BJ (cell line): ENCODE results near the gene KRT3. TPM values are rescaled to one million over a fixed set of nuclear protein-coding genes. Genes with fewer than 3 reads are reported as not detected.

ENCODE experiments used
- CTCF ChIA-PET: fragments of 350-600 bp; formaldehyde crosslinking; extraction: SDS; loops from one replicate; lab custom pipeline; 2021; ENCODE audit warnings: antibody characterized with exemption, inconsistent platforms; lab: Yijun Ruan, JAX
- POLR2A ChIA-PET: fragments of 300-600 bp; sonication (Branson Sonifier 250); formaldehyde crosslinking; extraction: SDS; loops from one replicate; lab custom pipeline; 2021; ENCODE audit warnings: antibody characterized with exemption; lab: Charles Lee
- DNase-seq: peaks from one replicate; pipeline ENCODE4 v3.0.0-alpha.2; 2011; ENCODE audit warnings: low read depth
- H3K27me3 ChIP-seq: 2 replicates; pipeline ENCODE4 v1.6.0; 2011; ENCODE audit warnings: low read length; ENCODE audit not compliant: control insufficient read depth, insufficient read depth
- H3K36me3 ChIP-seq: 2 replicates; pipeline ENCODE4 v1.5.1; 2011; ENCODE audit warnings: low read length; ENCODE audit not compliant: control insufficient read depth, insufficient read depth
- H3K4me3 ChIP-seq: 2 replicates; pipeline ENCODE4 v1.5.1; 2011; ENCODE audit warnings: low read depth, mild to moderate bottlenecking, control low read depth, low read length
- CTCF ChIP-seq: IDR thresholded peaks from 2 replicates; pipeline ENCODE4 v1.5.1; 2011; ENCODE audit warnings: low read depth, mild to moderate bottlenecking, control low read depth, inconsistent platforms, low read length, moderate library complexity; ENCODE audit not compliant: insufficient read depth
- polyA plus RNA-seq: library from polyadenylated mRNA; depleted of rRNA; stranded (reverse); fragments of >200 nt; gene quantifications from 2 replicates; pipeline ENCODE4 v1.2.3, GENCODE V29; 2011

Gene KRT3
- polyA plus RNA-seq, 1 experiment: not detected

DNA sequence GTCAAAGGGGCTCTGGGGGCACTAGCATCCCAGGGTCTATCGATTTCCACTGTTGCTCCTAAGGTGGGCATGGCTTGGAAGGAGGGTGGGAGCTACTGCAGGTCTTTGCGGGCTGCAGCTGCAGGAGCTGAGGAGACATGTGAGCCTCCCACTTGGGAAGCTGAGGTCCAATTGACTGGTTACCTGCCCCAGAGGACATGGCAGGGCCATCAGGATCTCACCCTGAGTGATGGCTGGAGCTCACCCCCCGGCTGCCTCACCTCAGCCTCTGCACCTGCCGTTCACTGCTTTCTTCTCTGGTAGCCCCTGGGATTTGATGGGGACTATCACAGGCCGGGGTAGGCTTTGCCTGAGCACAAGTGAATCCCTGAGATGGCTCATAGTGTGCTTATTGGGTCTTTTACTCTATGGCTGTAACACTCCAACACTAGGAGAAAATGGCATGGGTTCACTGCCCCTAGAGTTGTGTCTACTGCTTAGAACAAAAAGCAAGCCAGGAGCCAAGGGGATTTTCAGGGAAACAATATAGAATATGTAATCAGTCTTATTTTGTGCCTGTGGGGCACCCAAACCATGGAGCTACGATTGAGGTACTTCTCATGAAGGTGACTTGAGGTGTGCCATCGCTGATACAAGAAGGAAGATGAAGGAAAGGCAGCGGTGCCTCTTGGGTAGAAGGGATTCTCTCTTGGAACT is 21.2 kb upstream of the KRT3 start:
- no peak for TF ChIP-seq CTCF
- peaks cover 16% of the 10 kb centered on the region for H3K27me3 ChIP-seq
- H3K4me3 ChIP-seq: no peak overlapping the region
- no peak for DNase-seq
- CTCF ChIA-PET: no interaction called here
- POLR2A ChIA-PET: no interaction called here
- no peaks in the 10 kb centered on the region for H3K36me3 ChIP-seq

GRCh38 chr12:52815676-52816588 is 20.0 kb upstream of the KRT3 start:
- Histone ChIP-seq H3K4me3 (no peak overlapping the region), H3K27me3 (peaks cover 17% of the 10 kb centered on the region), H3K36me3 (no peaks in the 10 kb centered on the region)
- CTCF ChIA-PET: interaction anchor here (1.3 kb wide), 1 partner anchor 50 kb away, joined by 4 read pairs; no protein-coding TSS in a partner anchor
- no peak for DNase-seq
- POLR2A ChIA-PET: no interaction called here
- no peak for TF ChIP-seq CTCF

GRCh38 chr12:52815161-52815560 is 19.2 kb upstream of the KRT3 start:
- CTCF ChIA-PET: interaction anchor here (1.3 kb wide), 1 partner anchor 51 kb away, joined by 4 read pairs; no protein-coding TSS in a partner anchor
- H3K4me3 ChIP-seq: no peak overlapping the region
- POLR2A ChIA-PET: no interaction called here
- no peak for DNase-seq
- H3K27me3 ChIP-seq: peaks cover 18% of the 10 kb centered on the region
- TF ChIP-seq CTCF: no peak
- no peaks in the 10 kb centered on the region for H3K36me3 ChIP-seq

- ChIA-PET POLR2A (interaction anchor here (0.6 kb wide), 1 partner anchor 246 kb away, joined by 3 read pairs; no protein-coding TSS in a partner anchor), CTCF (interaction anchor here (1.3 to 1.5 kb wide), 2 partner anchors 51 to 442 kb away, joined by 4 read pairs; no protein-coding TSS in a partner anchor)
- Histone ChIP-seq H3K36me3 (no peaks in the 10 kb centered on the region), H3K27me3 (peaks cover 18% of the 10 kb centered on the region), H3K4me3 (no peak overlapping the region)
- no peak for TF ChIP-seq CTCF
- DNase-seq: no peak
These were observed 18.8 kb upstream of the KRT3 start for GRCh38 chr12:52814710-52815155.
